GM19455 (cell line): ENCODE measurements around the gene DDX41.
"Not testable (repeated sequence)": the region's sequence is repeated elsewhere in the genome, so short reads cannot be mapped to it uniquely, and the experiment has no call there.

Source experiments
- ATAC-seq: cut with Tn5 transposase; IDR thresholded peaks from one replicate; pipeline ENCODE4 v1.9.1; 2021; ENCODE audit not compliant: unreplicated experiment

The DDX41 gene

DNA sequence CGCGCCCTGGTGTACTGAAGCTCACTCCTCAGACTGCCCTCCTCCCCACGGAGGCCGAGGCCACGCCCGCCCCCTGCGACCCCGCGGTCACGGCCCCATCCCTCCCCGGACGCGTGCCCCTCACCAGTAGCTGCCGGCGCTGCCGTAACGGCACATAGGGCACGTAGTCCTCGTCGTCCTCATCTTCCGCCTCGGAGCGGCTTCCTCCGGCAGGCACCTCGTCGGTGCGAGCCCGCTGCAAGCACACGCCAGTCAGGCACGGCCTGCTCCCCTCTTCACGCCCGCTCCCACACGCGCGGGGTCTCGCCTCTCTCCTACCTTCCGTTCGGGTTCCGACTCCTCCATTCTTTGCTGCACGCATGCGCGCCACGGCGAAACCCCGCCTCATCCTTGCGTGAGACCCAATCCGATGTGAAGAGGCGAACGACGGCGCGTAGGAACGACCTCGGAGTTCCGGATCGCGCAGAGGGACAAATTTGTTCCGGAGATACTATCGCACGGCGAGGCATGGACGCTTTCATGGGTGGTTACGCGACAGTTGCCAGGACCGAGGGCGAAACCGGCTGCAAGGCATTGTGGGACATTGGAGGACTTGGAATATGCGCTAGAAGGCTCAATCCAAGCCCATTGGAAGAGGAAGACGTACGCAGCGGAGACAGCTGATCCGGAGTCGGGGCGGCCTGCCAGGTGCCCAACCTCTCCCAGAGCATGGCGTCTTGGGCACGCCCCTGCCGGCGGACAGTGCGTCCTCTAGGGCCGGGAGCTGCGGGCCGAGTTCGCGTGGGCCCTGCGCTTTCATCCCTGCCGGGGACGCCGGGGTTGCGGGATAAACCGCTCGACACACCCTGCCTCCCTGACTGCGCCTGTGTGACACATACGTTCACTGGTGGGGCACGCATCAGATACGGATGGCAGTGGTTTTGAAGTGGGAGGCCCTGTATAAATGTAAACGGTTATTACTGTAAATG lies at the start of gene DDX41:
DDX41 (minus strand) TSS at position 361 of the 968 bp plus-strand sequence; CDS start at position 345, 16 bp downstream.
- peak; percentile 76 for ATAC-seq

DNA sequence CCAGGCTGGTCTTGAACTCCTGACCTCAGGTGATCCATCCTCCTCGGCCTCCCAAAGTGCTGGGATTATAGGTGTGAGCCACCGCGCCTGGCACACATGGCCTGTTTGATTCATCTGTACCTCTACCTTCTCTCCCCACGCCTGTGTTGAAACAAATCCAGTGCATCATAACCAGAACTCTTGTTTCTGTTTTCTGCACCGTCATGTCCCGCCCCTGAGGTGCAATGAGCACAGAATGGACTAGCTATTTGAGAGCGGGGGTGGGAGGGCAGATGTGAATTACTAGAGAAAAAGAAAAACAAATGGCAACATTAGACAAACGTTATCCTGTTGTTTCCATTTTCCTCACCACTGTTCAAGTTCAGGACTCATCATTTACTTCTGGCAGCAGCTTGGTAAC lies 48.3 kb upstream of the DDX41 start:
- no peak for ATAC-seq

DNA sequence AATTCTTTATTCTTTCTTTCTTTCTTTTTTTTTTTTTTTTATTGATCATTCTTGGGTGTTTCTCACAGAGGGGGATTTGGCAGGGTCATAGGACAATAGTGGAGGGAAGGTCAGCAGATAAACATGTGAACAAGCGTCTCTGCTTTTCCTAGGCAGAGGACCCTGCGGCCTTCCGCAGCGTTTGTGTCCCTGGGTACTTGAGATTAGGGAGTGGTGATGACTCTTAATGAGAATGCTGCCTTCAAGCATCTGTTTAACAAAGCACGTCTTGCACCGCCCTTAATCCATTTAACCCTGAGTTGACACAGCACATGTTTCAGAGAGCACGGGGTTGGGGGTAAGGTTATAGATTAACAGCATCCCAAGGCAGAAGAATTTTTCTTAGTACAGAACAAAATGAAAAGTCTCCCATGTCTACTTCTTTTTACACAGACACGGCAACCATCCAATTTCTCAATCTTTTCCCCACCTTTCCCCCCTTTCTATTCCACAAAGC lies 42.7 kb upstream of the DDX41 start:
- not testable (repeated sequence) for ATAC-seq

DNA sequence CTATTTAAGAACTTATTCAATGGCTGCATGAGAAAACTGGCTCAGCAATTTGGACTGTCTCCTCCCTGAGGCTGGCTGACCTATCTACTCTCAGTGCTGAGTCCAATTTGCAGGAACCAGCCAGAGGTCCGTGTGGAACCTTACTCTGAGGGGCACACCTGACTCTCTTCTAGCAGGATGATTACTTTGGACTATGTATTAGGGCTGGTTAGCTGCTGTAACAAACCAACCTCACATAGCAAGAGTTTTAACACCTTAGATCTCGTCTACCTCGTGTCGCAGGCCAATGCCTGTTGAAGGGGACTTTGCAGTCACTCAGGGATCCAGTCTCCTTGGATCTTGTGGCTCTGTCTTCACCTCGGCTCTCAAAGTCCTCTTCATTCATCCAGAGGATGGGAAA lies 41.0 kb upstream of the DDX41 start:
- ATAC-seq, result no peak

DNA sequence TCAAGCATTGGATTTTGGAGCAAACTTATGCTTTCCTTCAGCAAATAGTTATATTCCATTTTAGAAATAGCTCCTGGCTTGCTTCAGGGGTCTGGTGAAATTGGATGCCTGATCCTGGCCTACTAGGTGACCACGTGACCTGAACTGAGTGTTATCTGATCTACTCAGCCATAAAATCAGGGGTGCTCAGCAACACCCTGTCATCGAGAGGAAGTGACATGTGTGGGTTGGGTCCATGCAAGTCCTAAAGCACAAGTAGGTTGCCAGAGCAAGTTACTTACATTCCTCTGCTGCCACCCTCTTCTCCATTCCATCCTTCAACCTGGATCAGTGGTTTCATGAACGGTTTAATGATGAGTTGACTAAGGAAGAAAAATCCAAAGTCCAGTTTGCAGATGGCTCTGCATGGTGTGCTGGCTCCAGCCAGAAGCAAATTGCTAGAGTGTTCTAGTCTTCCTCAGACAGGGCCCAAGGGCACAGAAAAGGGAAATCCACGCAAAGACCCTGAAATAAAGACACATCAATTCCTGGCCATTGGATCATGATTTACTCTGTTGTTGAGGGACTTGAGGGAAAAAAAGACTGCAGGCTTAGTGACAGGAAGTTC lies 40.4 kb upstream of the DDX41 start:
- no peak for ATAC-seq

DNA sequence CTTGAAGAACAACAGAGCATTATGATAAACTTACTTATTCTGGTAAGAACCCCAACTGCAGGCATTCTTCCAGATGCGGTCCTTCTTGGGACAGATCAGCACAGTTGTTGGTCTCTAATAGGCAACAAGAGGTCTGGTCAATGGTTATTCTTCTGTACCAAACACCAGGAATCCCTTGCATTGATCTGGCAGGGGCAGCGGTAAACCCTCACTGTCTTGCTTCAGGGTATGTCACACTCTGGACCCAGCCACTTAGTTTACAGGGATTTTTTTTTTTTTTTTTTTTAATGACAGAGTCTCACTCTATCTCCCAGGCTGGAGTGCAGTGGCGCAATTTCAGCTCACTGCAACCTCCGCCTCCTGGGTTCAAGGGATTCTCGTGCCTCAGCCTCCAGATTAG lies 38.9 kb upstream of the DDX41 start:
- no peak for ATAC-seq

DNA sequence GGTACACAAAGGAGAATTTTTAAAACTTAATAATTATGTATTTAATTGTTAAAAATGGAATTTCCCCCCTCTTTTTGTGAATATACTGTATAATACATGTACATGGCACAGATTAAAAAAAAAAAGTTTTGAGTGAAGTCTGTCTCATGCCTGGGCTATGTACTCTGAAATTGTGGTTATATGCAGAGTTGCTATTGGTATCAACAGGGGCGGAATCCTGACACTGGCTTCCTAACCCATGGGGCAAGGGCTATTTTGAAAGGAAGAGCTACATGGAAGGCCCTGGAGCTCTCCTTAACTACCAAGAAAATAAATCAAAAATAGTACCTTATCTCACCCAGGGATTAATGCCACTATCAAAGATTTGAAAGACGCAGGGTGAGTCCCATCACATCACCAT lies 38.5 kb upstream of the DDX41 start:
- no peak for ATAC-seq

DNA sequence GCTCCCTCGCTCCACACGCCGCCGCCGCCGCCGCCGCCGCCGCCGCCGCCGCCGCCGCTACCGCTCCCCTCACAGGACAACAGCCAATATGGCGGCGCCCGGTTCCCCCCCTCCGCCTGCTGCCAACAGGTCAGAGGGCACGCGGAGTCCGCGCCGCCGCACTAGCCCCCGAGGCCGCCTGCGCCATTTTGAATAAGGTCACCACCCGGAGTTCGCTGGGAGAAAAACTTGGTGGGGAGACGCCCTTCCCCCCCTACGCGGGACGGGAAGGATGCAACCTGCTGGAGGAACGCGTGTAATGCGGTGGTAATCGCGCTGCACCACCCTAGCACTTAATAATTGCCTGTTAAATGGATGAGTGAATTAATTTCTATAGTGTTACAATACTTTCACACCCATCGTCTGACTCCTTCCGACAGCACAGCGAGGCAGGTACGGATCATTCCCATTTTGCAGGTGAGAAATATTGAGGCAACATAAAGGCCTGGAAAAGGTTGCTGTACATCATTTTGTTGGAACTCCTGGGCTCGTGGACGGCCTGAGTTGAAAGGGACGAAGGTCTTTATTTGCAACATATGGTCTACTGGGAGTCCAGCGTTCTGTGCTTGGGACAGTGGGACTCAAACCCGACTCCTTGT lies 37.8 kb upstream of the DDX41 start, which contains the start of gene FAM193B:
FAM193B (minus strand) TSS at position 90 of the 638 bp plus-strand sequence. CDS start 105 bp downstream, outside the sequence.
- peak; percentile 88 for ATAC-seq

DNA sequence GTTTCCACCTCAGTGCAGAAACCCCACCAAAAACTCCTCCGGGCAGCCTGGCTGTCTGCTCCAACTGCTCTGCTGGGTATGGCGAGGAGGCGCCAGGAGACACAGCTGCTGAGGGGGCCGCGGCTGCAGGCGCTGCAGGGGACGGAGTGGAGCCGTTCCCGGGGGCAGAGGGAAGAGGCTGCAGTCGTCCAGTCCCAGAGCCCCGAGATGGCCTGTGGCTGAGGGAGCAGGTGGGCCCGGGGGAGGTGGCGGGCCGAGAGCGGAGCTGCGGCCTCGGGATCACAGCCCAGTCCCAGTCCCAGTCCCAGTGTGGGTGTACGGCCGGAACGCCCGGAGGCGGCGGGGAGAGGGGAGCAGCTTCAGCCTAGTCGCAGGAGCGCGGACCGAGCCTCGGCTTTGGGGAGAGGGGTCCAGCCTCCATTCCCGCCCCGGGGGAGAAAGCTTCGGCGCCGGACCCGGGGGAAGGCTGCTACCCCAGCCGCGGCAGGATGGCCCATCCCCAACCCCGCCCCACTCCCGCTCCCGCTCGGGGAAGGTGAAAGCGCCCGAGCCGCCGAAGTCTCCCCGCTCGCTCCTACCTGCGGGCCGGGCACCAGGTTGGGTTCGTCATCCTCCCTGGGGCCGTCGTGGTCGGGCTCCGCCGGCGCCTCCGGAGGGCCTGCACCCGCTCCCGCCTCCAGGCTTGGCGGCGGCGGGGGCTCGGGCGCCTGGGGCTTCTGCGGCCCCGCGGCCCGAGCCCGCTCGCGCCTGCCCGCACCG lies 37.1 kb upstream of the DDX41 start:
- ATAC-seq, result peak; percentile 41

DNA sequence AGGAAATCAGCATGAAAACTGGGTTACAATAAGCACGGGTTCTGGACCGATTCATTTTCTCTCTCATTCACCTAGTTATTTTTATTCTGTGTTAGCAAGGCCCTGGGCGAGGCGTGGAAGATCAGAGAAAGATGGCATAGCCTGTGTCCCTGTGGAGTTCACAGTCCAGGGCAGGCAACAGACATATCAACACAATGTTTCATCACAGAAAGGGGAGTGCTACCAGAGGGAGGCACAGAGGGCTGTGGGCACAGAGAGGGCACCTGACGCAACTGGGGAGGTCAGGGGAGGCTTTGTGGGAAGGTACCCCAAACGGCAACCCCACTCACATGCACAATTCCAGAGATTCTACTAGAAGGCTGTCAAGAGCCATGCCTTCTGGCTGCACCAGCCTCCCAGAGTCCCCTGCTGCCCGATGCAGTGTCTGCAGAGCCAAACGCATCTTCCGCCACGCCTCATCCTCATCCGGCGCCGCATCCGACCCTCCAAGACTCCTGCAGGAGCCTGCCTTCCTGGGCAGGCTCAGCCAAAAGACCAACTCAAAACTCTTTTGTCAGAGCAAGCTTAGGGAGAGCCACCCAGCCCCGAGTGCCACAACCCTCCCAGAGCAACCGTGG lies 36.2 kb upstream of the DDX41 start:
- no peak for ATAC-seq

DNA sequence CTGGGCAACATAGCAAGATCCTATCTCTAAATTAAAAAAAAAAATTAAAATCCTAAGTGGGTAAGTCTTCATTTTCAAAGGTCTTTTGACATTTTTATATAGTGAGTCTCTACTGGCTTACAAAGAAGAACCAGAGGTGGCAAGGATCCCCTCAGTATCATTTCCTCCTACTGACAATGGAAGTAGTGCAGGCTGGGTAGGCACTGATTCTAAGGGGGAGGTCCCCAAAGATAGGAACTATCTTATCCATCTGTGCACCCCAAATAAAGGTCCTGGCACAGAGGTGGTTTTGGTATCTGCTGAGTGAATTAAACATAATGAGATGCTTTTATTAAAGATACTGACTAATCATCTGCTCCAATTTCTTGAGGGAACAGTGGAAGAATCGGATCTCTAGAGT lies 33.4 kb upstream of the DDX41 start:
- no peak for ATAC-seq

DNA sequence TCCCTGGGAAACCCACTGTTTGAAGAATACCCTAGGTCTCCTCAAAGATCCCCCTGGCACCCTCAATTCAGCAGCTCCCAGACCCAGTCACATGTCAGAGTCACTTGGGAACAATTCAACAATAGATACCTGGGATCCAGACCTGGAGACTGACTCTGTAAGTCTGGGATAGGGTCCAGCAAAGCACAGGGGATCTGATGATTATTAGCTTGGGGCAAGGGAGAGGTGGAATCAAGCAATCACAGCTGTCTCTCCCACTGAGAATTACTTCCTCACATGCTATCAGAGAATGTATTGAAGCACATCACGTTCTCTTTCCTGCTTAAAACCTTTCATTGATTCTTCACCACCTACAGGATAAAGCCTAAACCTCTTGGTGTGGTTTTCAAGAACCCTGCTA lies 31.7 kb upstream of the DDX41 start:
- ATAC-seq, result no peak

DNA sequence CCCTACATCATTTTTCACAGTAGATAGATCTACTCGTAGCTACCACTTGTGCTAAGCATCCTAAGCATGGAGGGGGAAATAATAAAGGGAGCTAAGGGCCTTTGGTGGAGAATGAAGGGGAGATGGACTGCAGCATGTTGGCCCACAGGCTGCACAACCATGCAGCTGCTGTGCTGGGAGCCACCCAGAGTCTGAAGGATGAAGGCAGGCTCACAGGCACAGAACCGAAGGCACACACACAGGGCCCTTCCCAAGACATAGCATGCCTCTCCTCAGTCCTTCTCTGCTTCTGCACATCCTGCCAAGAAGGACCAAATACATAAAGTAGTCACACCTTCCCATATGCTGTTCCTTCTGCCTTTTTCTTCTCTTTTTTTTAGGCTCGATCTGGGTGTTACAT lies 31.0 kb upstream of the DDX41 start:
- no peak for ATAC-seq

DNA sequence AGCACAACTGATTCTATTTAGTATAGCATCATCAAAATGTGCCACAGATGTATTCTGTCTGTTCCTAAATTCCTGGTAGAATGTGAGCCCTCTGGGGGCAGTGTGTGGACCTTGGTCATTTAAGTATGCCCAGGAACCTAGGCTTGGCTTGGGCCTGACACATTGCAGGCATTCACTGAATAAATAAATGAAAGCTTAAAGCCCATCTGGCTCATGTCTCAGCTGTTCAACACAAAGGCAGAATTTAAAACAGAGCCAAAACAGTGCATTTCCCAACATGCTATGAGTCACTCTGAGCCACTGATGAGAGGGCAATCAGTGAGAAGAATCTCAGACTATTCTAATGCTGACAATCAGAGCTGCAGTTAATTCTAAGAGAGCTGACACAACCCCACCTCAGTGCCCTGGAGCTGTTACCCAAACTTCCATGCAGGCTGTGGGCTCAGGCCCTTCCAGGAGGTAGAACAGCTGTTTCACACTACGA lies 29.5 kb upstream of the DDX41 start:
- no peak for ATAC-seq

DNA sequence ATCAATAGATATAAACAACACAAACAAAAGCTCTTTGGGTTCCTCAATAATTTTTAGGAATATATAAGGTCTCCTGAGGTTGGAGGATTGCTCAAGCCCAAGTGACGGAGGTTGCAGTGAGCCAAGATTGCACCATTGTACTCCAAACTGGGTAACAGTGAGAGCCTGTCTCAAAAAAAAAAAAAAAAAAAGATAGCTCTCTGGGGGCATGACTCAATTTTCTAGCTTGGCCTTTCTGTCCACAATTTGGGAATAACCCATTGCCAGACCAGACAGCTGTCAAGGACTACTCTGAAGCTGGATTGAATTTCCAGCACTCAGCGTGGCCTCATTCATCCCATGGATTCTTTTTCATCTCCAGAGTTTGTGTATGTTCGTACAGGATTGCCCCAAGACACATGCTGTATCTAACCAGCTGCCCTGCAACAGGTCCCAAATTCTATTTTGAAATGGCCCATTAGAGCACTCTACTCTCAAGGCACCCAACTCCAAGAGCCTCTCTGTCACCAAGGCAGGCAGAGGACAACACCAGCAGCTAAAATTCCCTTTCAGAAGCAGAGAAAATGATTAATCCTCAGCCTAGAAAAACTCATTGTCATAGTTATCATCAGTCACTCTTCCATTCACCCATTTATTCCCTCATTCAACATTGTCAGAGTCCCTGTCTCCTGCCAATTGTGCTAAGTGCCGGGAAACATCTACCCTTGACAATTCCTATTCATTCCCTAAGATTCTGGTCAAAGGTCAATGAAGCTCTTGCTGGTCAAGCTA lies 28.9 kb upstream of the DDX41 start:
- no peak for ATAC-seq

DNA sequence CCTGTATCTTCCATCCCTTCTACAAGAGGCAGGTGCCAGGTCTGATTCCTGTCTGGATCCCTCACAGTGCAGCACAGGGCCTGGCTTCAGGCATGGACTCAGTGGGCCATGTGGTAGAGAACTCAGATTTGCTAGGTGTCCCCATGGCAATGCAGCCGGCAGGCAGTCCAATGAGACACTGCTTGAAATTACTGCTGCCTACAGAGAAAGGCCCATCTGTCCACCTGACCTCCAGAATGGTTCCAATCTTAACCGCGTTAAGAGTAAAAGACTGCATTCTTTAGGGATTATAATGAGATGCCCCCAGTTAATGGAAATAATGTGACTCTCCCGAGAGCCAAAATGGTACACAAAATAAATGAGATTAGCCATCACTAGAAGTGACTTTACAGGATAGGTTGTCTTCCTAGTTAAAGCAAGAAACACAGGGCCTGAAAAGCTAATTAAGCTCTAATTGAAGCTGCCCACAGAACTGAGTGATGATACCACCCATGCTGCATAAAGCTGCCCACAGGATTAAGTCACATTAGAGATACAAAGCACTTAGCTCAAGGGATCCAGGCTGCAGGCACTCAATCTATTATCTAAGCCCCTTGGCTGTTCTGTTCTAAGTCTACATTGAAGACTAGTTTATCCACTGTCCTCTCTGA lies 26.2 kb upstream of the DDX41 start:
- ATAC-seq, result no peak

DNA sequence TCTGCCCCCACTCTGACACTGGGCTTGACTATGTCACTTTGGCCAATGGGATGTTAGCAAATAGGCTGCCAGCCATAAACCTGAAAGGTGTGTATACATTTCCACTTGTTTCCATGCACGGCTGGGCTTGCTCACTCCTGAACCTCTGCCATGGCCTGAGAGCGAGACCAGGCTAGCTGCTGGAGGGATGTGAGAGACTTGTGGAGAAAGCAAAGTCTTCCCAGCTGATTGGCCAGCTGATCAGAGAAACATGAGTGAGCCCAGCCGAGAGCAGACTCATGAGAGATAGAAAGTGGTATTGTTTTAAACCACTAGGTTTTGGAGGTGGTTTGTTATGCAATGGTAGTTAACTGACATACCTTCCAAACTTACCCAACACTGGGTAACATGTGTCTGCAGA lies 23.7 kb upstream of the DDX41 start:
- no peak for ATAC-seq

DNA sequence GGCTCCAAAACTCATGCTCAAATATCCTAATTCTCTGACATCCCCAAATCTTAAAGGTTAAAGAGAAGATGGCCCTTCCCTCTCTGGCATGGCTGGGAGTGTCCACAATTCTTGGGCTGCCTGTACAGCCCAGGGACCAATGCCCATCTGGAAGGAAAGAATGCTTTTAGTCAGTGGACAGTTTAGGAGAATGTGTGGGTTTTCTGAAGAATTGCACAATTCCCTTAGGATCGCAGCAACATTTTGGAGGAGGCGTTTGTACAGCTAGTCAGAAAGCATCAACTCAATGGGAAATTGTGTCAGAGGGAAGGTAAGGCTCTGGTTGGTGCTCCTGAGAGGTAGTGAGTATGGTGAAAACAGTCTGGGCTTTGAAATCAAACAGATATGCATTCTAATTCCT lies 22.6 kb upstream of the DDX41 start:
- ATAC-seq, result no peak

DNA sequence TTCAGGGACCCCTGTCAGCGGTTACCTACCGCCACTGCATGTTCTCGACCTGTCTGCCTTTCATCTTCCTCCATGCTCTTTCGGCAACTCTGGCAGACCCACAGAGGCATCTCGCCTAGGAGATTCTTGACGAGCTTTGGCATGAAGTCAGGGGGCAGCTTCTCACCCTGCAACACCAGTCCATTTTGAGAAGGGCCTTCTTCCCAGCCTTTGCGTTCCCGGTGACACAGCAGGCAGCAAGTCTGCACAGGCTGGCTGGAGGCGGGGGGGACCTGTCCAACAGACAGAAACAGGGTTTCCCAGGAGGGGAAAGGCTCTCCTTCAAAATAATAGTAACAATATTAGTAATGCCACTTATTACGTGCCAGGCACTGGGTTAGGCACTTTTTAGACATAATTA lies 22.1 kb upstream of the DDX41 start:
- no peak for ATAC-seq
